Measurements from ENCODE around the gene HSD17B1. TPM values are rescaled to one million over a fixed set of nuclear protein-coding genes. Genes with fewer than 3 reads are reported as not detected.
"Not testable (repeated sequence)": the region's sequence is repeated elsewhere in the genome, so short reads cannot be mapped to it uniquely, and the experiment has no call there.

Gene HSD17B1
- total RNA-seq, 1 donor from 2014 or later: 1.8 TPM

DNA sequence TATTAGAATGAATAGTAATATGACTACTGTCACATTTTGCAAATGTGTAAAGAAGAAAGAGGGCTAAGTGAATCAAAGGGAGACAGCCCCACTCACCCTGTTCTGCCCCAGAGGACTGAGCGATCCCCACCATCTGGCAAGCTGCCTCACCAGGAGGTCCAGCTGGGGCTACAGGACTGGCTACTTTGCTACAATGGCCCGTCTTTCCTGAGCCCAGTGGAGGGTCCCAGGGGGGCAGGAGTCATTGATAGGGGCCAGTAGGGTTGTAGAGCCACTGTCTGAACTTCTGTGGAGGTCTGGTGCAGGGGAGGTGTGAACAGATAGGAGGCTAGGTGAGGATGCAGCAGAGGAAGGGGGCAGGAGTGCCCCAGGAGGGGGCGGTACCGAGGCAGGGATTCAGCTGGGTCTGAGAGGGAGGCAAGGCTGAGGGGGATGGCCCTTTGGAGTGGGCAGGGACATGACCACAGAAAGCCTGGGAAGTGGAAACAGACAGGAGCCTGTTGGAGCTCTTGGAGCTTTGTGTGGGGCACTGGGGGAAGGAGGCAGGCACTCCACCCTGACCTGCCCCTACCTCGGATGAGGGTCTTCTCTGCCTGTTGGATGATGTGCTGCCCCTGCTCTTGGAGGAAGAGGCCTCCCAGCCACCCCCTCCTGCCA lies 3.4 kb downstream of the HSD17B1 start:
- H3K27me3 ChIP-seq (ENCODE audit: control insufficient read depth, insufficient read depth, low read length); DNase-seq (ENCODE audit: low read depth); H3K4me3 ChIP-seq (ENCODE audit: low read depth, low read length); H3K36me3 ChIP-seq (ENCODE audit: control insufficient read depth, insufficient read depth, low read length): not testable (repeated sequence)
- TF ChIP-seq, protein P1, sequence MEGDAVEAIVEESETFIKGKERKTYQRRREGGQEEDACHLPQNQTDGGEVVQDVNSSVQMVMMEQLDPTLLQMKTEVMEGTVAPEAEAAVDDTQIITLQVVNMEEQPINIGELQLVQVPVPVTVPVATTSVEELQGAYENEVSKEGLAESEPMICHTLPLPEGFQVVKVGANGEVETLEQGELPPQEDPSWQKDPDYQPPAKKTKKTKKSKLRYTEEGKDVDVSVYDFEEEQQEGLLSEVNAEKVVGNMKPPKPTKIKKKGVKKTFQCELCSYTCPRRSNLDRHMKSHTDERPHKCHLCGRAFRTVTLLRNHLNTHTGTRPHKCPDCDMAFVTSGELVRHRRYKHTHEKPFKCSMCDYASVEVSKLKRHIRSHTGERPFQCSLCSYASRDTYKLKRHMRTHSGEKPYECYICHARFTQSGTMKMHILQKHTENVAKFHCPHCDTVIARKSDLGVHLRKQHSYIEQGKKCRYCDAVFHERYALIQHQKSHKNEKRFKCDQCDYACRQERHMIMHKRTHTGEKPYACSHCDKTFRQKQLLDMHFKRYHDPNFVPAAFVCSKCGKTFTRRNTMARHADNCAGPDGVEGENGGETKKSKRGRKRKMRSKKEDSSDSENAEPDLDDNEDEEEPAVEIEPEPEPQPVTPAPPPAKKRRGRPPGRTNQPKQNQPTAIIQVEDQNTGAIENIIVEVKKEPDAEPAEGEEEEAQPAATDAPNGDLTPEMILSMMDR (IDR thresholded peaks at IDR 0.05; ENCODE audit: insufficient read depth, low read length, poor library complexity, severe bottlenecking): peak; percentile 16

DNA sequence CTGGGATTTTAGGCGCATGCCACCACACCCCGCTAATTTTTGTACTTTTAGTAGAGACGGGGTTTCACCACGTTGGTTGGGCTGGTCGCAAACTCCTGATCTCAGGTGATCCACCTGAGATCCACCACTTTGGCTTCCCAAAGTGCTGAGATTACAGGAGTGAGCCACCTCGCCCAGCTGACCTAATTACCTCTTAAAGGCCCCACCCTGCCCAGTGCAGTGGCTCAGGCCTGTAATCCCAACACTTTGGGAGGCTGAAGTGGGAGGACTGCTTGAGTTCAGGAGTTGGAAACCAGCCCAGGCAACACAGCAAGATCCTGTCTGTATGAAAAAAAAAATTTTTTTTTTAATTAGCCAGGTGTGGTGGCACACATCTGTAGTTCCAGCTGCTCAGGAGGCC lies 6.4 kb downstream of the HSD17B1 start:
- Histone ChIP-seq H3K36me3 (ENCODE audit: control insufficient read depth, insufficient read depth, low read length) (no peaks in the 10 kb centered on the region), H3K27me3 (ENCODE audit: control insufficient read depth, insufficient read depth, low read length) (no peaks in the 10 kb centered on the region), H3K4me3 (ENCODE audit: low read depth, low read length) (no peak overlapping the region)
- no peak for DNase-seq (ENCODE audit: low read depth)
- TF ChIP-seq, protein P1 (IDR thresholded peaks at IDR 0.05; ENCODE audit: insufficient read depth, low read length, poor library complexity, severe bottlenecking): no peak

DNA sequence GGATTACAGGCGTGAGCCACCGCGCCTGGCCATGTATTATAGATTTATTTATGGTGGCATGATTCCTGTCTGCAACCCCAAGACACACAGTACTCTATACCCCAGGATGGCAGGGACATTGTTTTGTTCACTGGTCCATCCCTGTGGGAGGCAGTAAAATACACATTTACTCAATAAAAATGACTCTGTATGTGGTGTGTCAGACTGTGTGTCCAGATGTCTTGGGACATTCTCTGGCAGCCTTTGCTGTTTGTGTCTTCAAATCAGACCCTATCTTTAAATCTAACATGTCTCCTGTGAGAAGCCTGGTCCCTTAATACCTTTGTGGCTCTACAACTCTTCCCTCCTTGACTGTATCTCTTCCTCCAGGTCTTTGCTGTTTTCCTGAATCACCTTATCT lies 7.5 kb downstream of the HSD17B1 start:
- no peaks in the 10 kb centered on the region for H3K27me3 ChIP-seq (ENCODE audit: control insufficient read depth, insufficient read depth, low read length)
- TF ChIP-seq, protein P1 (IDR thresholded peaks at IDR 0.05; ENCODE audit: insufficient read depth, low read length, poor library complexity, severe bottlenecking): no peak

DNA sequence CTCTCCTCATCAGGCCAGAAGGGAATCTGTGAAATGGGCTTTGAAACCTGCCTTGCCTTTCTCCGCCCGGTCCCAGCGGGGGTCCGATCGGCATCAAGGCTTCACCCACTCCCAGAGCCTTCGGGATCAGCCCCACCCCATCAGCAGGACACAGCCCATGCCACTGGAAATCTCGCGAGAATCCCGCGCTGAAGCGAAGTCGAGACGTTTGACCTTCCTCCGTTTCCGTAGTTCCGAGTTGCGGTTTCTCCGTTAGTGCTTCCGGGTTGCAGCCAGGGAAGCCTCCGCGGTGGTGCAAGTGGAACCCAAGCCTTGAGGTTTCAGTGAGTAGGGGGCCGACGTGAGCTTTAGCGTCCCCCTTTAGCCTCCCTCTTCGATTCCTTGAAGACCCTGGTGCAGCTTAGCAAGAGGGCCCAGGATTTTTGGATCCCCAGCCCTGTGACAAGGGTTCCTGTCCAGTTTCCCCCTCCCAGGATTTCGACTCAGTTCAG lies 9.2 kb downstream of the HSD17B1 start, which contains the start of gene COASY:
Gene COASY, plus strand, starts transcription at position 252 of the 491 bp plus-strand sequence. CDS start 475 bp downstream, outside the sequence.
- peak within 1 kb of the TSS; percentile 95 for H3K4me3 ChIP-seq (ENCODE audit: low read depth, low read length)
- H3K27me3 ChIP-seq (ENCODE audit: control insufficient read depth, insufficient read depth, low read length): no peaks in the 10 kb centered on the region
- peaks cover 3% of the 10 kb centered on the region for H3K36me3 ChIP-seq (ENCODE audit: control insufficient read depth, insufficient read depth, low read length)
- TF ChIP-seq, protein P1 (IDR thresholded peaks at IDR 0.05; ENCODE audit: insufficient read depth, low read length, poor library complexity, severe bottlenecking): no peak
- DNase-seq (ENCODE audit: low read depth): peak; percentile 88

More for the DNA sequence above, 7.5 kb downstream of the HSD17B1 start:
- Histone ChIP-seq H3K4me3 (ENCODE audit: low read depth, low read length) (no peak overlapping the region), H3K36me3 (ENCODE audit: control insufficient read depth, insufficient read depth, low read length) (peaks cover 2% of the 10 kb centered on the region)
- no peak for DNase-seq (ENCODE audit: low read depth)

DNA sequence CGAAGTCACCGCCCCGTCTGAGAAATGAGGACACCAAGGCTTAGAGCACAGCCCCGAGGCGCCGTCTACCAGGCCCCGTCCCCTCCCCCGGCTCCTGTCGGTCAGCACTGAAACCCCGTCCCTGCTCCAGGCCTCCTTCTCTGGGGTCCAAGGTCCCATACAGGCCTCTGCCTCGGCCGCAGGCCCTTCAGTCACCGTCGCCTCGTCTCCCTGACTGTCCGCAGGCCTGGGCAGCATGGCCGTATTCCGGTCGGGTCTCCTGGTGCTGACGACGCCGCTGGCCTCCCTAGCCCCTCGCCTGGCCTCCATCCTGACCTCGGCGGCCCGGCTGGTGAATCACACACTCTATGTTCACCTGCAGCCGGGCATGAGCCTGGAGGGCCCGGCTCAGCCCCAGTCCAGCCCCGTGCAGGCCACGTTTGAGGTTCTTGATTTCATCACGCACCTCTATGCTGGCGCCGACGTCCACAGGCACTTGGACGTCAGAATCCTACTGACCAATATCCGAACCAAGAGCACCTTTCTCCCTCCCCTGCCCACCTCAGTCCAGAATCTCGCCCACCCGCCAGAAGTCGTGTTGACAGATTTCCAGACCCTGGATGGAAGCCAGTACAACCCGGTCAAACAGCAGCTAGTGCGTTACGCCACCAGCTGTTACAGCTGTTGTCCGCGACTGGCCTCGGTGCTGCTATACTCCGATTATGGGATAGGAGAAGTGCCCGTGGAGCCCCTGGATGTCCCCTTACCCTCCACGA lies 9.8 kb downstream of the HSD17B1 start:
- Histone ChIP-seq H3K4me3 (ENCODE audit: low read depth, low read length) (peak overlapping the region; percentile 95), H3K36me3 (ENCODE audit: control insufficient read depth, insufficient read depth, low read length) (peaks cover 3% of the 10 kb centered on the region), H3K27me3 (ENCODE audit: control insufficient read depth, insufficient read depth, low read length) (no peaks in the 10 kb centered on the region)
- TF ChIP-seq, protein P1 (IDR thresholded peaks at IDR 0.05; ENCODE audit: insufficient read depth, low read length, poor library complexity, severe bottlenecking): no peak
- no peak for DNase-seq (ENCODE audit: low read depth)
